Activated CD4-positive, CD25-positive, alpha-beta regulatory T cell (primary cell): Measurements from ENCODE around the gene TRPM3.

Experiments used
- DNase-seq, 4 experiments: peaks; one replicate each; lab custom pipeline; 2025; lab: John Stamatoyannopoulos, UW

Gene TRPM3

DNA sequence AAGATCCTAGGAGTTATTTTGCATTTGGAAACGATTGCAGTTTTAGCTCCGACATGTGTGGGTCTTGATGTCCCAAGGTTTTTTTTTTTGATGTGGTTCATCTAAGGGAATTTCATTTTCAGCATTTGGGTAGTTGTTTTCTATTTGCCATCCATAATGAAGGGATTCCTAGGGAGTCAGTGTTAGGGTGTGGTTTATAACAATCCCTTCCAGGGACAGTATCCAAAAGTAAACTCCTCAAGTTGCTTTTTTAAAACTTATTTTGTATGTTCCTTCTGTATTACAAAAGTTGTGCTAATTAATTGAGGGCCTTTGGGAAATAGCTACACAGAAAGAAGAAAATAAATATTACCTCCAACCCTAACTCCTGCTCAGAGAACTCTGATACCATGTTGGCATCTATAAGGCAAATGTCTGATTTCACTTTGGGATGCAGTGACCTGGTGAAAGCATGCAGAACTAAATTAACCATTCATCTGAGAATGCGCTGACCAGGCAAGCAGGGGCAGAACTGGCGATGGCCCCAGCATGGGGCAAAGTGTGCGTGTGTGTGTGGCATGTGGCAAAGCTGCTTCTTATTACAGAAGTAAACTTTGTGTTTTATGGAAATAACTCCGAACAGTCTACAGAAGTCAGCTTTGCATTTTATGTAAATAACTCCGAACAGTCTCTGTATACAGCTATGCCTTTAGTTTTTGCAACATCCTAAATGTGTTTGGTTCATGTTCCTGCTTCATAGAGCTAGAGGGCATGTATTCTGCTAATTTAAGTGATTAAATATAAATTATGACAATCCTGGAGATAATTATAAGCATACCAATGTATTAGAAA, 237.2 kb downstream of the TRPM3 start:
- no peak for DNase-seq

DNA sequence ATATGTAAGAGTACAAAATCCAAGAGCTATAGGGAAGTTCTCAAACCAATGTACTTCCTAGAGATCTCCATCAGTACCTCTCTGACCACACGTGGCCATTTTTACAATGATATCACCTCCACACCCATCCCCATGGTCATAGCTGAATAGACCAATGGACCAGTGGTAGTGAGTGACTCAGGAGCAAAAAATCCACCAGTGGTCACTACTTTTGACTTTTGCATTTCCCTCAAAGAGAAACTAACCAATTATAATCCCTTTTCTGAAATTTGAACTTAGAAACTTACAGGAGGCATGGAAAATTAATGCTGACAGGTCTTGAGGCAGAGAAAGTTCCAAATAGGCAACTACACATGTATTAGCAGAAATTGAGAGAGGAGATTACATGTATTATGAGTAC, 238.4 kb downstream of the TRPM3 start:
- DNase-seq = no peak

DNA sequence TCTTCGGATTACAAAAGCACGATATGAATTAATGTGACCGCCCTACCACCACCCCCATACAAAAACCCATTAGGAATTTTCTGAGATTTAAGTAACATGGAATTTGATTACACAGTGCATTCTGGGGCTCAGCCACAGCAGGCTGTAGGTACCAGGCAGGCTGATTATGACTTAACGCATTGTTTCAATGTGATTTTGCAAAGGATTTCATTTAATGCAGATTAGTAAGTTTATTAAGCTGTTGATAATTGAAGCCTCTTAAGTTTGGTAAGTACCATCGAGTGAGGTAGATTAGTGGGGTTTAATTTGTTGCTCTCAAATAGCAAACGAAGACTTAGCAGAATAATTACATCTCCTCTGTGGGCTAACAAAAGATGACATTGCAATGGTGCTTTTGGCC, 240.1 kb downstream of the TRPM3 start:
- DNase-seq = no peak

DNA sequence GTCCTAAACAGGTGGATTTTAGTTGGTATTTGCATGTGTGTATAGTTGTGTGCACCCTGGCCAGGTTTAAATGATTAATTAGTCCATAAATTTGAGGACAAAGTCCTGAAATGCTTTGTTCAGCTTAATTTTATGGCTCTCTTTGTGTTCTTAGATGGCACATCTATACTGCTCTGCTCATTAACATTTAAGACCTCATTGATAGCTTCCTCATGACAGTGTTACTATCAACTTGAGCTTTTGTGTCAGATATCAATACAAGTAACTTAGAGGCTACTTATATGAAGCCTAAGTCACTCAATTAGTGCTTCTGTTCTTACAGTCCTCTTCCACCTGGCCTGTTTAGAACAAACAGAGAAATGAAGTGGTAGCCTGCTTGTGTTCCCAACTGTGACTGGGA, 240.9 kb downstream of the TRPM3 start:
- no peak for DNase-seq

DNA sequence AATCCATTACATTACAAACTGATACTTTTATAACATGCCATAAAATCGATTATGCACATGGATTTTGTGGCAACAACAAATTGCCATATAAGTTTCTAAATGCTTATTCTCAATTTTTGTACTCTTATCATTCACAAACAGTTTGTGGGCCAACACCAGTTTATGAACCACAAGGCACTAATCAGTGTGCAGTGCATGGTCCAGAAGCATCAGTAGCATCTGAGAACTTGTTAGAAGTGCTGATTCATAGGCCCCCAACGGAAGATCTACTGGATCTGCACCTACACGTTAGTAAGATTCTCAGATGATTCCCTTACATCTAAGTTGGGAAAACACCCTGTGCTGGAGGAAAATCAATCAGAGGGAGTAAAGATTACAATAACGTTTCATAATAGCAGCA, 242.8 kb downstream of the TRPM3 start:
- no peak for DNase-seq

DNA sequence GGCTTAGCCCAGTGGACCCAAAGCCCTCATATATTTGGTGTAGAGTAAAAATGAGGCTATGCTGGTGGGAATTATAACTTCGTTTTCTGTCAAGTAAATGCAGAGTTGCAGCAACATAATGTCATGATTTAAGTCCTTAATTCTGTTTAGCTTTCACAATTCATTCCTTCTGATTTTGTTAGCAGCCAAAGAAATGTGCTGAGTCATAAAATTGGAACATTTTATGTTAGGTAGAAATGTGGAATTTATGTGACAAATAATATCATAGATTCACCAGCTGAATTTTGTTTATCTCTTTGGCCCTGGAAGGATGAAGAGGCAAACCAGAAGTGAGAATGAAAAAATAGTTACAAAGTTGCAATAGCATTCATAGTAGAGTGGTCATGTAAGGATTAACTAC, 247.0 kb downstream of the TRPM3 start:
- DNase-seq = no peak

DNA sequence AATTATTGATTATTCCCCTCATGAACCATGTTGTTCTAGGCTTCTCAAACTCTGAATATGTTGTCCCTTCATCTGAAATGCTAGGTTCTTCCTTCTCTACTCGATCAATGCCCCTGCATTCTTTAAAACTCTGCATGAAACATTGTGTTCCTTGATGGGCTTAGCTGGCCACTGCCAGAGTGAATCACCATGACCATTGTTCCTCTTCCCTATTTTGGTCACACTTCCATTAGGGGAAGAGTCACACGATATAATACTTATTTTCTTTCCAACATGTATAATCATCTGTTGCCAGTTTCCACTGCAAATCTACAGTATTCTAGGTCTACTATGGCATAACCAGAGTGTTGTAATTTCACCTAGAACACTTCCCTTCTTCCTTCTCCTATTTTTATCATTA, 247.9 kb downstream of the TRPM3 start:
- DNase-seq = no peak

DNA sequence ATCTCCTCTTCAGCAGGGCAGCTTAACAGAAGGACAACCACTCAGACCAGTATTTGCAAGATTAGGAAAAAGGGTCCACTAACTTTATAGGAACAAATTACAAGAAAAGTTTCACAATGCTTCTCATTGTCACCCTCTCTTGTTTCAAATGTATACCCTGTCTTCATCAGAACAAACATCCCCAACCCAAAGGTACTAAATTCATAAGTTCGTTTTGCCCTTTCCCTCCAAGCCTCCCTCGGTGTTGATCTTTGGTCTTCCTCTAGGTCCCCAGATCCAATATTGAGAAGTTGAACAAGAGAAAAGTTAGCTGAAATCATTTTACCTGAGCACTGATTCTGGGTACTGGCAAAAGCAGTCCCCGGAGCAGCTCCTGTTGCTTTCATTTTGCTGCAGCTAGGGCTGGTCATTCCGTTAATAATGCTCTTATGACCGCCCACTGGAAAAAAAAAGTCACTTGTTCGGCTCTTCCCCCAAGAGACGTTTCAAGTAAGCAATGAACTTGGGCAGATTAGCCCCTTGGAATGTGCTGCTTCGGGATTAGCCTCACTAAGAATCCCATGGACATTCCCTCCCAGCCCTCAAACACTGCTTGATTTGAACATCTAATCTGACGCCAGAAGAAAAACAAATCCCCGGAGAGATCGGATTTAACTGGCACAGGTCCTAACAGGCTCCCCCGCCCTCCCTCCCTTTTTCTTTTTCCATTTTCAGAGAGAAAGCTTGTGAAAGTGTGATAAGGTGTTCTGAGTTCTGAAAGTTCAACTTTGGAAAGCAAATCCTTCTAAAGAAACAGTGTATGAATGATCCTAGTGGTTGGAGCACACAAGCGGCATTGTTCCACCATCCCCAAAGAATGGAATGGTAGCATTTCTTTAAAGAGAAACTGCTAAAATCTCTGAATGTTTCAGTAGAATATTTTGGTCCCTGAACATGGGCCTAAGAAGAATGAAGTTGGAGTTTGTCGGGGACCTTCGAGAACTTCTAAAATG, 252.5 kb downstream of the TRPM3 start:
- no peak for DNase-seq

DNA sequence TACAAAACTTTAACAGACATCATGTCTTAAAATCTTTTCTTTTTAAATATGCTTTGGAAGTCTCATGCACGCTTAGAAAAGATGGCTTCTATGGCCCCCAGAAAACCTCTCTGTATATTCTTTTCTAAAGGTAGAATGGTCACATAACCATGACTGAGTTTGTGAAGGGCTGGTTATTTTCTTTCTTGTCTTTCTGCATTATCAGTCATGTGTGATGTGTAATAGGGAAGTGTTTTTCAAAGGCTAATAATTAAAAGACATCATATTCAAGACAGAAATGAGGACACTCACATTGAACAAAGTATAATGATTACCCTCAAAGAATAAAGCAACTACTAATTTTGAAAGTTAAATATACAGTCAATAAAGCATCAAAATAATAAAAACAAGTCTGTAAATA, 253.4 kb downstream of the TRPM3 start:
- no peak for DNase-seq

DNA sequence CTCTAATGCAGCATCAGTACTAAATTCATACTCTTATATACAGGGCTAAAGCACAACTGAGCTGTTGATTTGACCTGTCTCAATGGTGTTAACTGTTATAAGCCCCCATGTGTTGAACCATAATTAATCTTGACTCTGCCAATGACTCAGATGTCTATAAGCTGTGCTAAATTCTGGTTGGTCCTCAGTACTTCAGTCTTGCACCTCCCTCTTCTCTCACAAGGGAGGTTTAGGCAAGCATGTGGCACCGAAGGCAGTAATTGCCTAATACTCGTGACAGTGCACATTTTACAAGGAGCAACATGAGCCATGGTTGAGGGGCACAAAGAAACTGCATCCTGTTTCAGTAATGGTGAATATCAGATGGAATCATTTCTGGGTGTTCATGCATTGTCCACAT, 255.9 kb downstream of the TRPM3 start:
- DNase-seq = no peak

DNA sequence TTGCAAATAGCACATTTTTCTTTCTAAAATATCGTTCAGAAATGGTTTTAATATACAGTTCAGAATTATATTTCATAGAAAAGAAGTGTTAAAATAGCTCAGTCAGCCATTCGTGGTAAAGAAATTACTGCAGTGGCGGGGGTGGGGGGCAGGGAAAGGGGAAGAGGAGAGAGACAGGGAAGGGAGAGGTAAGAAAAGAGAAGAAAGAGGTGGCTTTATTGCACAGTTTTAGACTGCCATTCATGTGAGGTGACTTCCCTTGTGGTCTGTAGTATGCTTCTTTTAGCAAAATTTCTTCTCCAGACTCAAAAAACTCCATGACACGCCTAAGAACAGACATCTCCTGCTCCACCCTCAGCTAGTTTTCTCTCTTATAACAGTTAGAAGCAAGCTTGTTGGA, 259.6 kb downstream of the TRPM3 start:
- no peak for DNase-seq

DNA sequence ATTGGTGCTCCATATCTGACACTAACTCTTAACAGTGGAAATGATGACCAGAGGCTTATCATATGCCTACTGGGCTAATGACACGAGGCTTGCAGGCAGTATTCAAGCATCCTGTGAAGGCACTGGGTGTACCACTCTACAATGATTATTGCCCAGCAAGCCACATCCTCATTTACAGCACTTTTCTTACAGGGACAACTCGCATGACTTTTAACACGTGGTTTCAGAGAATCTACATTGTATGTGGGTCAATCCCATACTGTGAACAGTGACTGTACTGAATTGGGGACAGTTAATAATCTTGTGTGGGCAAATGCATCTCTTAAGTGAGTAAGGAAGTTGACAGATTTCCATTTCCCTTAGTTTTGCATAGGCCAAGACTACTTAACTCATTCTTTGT, 260.0 kb downstream of the TRPM3 start:
- DNase-seq = no peak

DNA sequence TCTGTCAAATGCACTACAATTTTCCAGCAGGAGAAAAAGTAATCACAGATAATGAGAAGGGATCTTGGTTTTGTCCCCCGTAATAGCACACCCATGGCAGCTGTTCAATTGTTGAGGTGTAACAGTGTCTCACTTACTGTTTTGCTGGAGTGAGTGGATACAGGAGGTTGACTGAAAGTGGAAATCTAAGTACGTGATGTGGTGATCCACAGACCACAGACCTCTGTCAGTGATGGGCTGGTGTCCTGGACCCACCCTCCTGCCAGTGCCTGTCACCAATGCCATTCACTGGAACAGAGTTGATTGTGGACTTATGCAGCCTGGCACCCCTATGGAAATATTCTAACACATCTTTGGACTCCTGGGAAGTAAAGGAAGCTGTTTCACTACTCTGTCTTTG, 261.7 kb downstream of the TRPM3 start:
- DNase-seq = no peak

DNA sequence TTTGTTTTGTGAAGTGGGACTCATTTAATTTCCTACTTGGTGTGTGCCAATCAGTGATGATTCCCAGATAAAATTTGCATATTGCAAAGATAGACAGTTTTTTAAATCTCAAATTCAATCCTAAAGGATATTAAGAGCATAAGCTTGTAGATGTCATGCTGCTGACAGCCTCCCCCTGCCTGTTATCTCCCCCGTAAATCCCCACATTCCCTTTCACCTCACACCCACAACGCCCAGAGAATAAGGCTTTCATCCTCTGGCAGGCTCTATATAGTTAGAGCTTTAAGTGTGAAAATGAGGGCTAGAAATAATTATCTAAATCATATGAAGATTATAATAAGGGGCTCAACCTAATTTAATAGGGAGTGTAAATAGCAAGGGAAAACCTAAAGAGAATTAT, 265.0 kb downstream of the TRPM3 start:
- no peak for DNase-seq

DNA sequence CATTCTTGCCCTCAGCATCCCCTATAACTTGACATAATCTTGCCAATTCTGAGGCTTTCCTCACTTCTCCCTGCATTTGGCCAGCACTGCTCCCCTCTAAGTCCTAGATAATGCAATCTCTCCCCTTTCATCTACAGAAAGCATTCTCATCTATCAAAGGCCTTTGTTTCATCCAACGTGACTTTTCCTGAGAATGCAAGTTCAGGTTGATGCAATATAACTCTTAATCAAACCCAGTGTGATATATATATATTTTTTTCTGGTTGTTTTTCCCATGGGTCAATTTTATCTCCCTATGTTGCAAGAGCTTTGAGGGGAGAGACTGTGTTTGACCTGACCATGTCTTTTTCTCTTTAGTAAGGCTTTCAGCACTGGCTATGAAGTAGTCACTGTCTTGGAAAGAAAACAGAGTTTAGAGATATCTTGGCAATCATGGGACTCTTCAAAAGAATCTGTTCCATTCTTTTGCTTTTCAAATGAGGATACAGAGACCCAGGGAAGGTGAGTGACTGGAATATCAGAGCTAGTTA, 268.6 kb downstream of the TRPM3 start:
- DNase-seq = no peak

DNA sequence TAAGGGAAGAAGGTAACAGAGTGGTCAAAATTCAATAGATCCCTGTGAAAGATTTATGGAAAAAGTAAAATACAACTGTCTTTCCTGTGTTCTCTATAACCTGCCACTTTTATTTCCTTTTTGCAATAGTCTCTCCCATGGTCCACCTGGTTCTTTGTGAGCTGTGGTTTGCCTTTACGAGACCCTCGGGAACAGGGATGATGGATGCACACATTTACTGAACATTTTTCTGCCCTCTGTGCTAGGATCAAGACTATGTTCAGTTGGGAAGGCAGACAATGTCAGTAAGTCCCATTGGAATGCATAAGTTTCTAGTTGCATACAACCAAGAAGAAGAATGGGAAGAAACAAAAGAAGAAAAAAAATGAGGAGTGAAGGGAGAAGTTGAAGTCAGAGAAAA, 281.2 kb downstream of the TRPM3 start:
- no peak for DNase-seq

DNA sequence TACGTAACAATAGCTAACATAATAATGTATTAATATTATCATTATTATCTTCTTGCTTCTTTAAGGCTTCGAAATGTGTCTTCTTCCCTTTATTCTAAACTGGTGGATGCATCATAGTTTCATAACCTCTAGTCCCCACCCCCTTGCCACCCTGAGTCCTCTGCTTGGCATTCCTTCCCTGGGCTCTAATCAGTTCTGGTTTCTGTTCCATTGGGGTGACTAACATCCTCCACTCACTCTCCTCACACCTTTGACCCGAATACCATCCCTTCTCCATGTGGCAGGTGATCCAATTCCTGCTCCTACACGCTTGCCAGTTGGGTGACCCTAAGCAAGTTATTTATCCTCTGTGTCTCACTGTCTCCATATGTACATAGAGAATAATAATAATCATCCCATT, 286.1 kb downstream of the TRPM3 start:
- no peak for DNase-seq

DNA sequence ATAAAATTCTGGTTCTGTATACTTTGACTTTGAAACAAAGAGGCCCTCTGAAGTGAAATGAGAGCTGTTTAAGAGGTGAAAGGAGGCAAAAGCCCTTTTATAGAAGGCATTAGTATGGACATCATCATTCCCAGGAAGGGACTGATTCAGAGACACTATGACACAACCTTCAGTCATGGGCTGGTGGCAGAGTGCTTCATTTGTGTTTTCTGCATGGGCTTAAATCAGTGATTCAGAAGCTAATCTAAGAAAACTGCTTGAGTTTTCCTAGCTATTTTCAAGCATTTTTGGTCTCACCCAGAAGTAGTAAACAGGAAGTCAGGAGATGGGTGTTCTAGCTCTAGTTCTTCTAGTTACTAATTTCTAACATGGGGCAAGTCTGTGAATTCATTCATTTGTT, 288.9 kb downstream of the TRPM3 start:
- DNase-seq = no peak

DNA sequence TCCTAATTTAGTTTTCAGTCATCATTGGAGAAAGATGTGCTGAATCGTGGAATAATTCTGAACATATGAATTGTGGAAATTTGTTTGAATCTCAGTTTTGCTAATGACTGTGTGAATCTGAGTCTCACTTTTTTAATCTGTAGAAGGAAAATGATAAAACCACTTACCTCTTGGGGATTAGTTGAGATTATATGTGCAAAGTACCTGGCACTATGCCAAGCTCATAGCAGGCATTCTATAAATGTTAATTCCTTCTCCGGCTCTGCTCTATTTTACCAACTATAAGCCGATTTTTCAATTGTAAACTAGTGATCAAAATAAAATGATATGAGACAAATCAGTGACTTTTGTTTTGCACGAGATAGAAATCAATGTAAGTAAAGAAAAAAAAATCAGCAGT, 290.8 kb downstream of the TRPM3 start:
- DNase-seq = no peak

DNA sequence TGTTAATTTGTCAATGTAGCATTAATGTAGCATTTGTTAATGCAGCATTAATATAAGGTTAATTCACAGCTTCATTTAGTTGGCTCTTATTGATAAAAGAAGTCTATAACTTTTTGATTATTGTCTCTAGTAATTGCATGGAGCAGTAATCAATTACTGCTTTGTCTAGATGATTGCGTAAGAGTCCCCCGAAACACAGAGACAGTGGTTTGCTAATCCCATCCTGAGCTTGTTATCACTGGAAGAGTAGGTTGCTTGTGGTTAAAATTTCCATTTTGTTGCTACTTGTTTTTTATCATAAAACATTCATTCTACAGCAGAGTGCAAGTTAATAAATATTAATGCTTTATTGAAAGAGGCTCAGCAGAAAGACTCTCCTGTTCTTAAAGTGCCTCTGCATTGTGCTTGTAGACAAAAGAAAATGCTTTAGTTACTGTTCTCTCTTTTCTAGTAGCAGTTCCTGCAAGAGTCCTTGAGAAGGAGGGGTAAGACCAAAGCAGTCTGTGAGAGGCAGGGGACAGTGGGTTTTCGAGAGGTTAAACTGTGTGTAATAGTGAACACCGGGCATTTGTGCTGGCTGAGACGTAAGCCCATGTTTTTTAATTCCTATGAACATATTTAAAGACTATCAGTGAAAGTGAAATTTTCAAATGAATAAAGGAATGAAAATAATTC, 291.7 kb downstream of the TRPM3 start:
- no peak for DNase-seq

DNA sequence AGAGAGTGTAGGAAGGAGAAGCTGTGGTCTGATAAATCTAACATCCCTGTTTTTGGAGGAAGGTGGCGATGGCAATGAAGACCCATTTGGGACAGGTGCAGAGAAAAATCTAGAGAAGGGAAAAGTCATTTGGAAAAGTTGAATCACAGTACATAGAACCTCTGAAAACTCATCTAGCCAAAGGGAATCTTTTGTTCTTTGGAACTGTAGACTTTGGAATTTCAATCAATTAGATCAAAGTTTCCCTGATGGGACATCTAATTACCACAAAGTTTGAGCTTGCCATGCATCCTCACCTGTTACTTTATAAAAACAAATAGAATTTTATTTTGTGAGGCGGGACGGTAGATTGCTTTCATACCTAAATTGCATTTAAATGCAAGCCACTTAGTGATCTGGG, 294.9 kb downstream of the TRPM3 start:
- DNase-seq = no peak

DNA sequence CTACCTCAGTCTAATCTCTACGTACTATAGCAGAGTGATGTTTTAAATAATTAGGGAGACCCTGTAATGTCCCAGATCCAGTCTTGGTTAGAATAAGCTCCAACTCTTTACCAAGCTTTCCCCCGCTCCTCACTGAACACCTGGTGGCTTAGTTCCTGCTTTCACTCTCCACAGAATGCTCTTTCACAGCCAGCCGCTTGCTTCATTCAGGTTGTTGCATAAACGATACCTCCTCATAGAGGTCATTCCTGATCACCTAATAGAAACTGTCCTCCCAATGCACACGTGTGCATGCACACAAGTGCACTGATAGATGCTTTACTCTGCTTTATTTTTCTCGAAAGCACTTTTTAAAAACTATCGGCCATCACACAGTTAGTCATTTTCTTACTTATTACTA, 298.1 kb downstream of the TRPM3 start:
- no peak for DNase-seq
